Measurements from ENCODE around the gene ADGRF5.
"Not testable (repeated sequence)": the region's sequence is repeated elsewhere in the genome, so short reads cannot be mapped to it uniquely, and the experiment has no call there.

ADGRF5 gene

DNA sequence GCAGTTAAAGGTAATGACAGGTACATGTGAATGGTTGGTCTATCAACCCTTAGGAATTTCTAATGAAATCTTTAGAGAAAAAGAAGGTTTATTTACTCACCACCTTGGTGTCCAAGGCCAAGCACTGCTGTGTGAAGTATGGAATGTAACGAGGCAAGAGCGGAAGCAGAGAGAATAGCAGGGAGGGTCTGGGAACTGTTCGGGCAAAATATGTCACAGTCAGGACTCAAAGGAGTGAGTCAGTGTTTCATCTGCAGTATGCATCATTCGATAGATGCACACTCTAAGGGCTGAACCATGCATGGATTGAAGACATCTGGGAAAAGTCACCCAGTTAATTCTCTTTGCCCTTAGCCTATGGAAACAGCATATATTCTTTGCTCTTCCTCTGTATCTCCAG, 33.2 kb downstream of the ADGRF5 start:
- DNase-seq: no peak

DNA sequence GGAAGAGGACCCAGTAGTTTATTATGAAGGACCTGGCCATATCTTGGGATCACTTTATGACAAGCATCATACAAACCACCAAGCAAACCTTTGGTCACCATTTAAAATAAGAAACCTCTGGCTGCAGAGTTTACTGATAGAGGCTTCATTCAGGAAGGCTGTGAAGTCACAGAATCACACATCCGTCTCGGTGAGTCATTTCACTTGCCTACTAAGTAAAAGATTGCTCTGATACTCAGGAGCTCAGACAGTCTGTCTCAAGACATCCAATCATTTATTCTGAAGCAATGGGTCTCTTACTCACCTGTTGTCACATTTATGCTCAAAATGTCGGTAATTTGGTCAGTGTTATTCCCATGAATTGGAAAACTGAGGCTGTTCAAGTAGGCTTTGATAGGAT, 33.7 kb downstream of the ADGRF5 start:
- no peak for DNase-seq

GRCh38 chr6:46882645-46883044, 39.1 kb downstream of the ADGRF5 start:
- DNase-seq: no peak

- DNase-seq: no peak
Observed at GRCh38 chr6:46879003-46879402, 42.7 kb downstream of the ADGRF5 start.

GRCh38 chr6:46876126-46876525, 45.6 kb downstream of the ADGRF5 start:
- DNase-seq: no peak

DNA sequence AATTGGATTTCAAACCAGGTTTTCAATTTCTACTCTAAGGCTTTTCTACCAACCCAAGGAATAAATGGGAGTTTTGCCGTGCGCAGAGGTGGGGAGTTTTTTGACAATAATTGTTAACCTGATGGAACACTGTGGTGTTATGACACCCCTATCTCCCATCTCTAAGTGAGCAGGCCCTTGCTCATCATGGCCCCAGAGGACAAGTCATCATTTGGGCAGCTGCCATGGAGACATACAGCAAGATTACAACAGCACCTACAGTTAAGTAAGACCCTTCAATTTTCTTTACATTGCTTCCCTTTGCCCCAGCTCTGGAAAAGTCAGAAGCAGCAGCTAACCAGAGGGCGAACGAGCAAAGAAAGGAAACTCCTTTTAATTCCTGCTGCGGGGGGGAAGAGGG, 54.3 kb downstream of the ADGRF5 start:
- DNase-seq: no peak

DNA sequence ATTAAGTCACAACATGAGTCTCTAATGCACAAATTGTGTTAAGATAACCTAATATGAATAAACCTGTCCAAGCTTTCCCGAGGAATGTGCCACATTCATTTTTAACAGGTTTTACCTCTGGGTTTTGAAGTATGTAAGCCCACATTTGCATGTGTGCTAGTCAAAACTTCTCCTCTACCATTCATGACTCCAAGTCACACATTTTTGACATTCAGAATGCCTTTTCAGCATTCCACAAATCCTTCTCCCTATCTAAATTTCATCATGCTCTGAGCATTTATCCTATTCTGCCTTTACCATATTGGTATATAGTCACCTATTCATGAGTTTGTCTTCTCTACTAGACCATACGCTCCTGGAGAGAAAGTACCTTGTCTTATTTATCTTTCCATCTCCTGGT, 56.5 kb downstream of the ADGRF5 start:
- DNase-seq: no peak

DNA sequence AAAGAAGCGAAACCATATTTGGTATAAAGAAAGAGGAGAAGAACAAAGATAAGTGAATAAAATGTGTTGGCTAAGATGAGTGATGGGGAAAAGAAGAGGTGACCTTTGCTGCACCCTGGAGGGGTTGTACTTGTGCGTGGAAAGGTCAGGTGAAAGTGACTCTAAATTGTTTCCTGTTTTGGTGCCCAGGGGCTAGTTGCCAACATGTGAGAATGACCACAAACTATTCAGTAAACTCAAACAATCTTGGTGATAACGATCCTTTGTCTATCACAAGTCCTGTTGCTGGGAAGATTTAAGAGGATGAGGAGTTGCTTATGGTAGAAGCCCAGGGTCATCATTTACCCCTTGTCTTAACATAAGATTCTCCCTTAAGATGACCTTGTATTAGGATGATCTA, 57.9 kb downstream of the ADGRF5 start:
- no peak for DNase-seq

DNA sequence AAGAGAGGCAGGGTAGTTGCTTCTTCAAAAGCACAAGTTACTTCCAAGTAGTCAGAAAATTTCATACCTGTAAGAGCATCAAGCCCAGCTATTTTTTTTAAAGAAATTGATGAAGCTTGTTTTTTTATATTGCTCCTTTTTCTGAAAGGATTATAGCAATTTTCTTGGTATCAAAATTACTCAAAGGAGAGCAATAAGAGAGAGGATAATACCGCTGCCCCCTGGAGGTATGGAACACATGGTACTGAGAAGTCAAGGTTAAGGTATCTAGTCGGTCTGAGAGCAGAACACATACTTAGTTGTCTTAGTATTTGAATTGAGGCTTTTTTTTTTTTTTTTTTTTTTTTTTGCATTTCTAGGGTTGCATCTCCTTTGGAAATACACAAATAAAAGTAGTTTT, 59.4 kb downstream of the ADGRF5 start:
- no peak for DNase-seq

DNA sequence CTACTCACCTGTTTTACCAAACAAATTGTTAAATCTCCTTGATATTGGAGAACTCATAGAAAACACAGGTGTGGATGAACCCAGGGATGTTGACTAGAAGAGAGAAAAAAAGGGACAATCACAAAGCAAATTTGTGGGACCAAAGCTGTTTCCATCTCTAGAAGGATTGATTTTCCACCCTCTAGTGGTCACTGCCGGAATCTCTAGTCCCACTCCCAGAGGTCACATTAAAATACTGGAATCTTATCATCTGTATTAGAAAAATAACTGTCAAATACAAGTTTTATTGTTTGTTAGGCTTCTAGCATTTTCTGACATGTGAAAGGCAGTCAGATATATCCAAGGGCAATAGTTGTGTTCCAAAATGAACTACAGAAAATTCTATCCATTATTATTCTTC, 65.8 kb downstream of the ADGRF5 start:
- DNase-seq: not testable (repeated sequence)

- DNase-seq: not testable (repeated sequence)
Observed at GRCh38 chr6:46851576-46851975, 70.2 kb downstream of the ADGRF5 start.

- no peak for DNase-seq
Observed at GRCh38 chr6:46850792-46851191, 70.9 kb downstream of the ADGRF5 start.

DNA sequence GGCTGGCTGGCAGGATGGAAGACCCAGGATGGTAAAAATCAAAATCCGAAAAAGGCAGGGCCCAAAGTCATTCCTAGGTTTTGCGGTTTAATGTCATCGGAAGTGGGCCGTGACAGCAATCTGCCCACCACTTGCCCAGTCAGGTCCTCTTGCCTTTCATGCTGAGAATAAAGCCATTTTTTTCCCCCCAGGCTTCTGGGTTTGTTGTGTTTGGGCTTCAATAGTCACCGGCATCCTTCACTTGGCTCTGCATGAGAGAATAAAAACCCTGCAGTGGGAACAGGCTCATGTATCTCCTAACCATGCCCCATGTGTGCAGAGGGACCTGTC, 72.4 kb downstream of the ADGRF5 start:
- DNase-seq: no peak

GRCh38 chr6:46848684-46849360, 72.9 kb downstream of the ADGRF5 start:
- peak; percentile 3 for DNase-seq

- no peak for DNase-seq
Observed at GRCh38 chr6:46845126-46845525, 76.6 kb downstream of the ADGRF5 start.

- not testable (repeated sequence) for DNase-seq
Observed at GRCh38 chr6:46842252-46842846, 79.4 kb downstream of the ADGRF5 start.

GRCh38 chr6:46838033-46838432, 83.7 kb downstream of the ADGRF5 start:
- no peak for DNase-seq

DNA sequence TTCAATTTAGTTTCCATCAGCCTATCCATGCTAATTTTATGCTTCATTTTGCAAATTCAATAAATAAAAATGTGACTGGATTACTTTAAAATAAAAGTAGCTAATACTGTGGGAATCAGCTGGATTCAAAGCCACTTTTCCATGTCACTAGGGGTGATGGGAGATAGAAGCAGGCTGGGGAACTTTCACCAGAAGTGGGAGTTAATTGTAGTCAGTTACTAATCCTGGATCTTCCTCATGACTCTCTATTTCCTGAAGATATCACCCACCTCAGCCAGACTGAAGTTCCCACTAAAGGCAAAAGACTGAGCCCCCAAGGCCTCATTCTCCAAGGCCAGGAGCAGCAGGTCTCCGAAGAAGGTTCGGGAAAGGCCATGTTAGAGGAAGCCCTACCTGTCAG, 86.7 kb downstream of the ADGRF5 start:
- not testable (repeated sequence) for DNase-seq

- DNase-seq: not testable (repeated sequence)
Observed at GRCh38 chr6:46834257-46834916, 87.4 kb downstream of the ADGRF5 start.

DNA sequence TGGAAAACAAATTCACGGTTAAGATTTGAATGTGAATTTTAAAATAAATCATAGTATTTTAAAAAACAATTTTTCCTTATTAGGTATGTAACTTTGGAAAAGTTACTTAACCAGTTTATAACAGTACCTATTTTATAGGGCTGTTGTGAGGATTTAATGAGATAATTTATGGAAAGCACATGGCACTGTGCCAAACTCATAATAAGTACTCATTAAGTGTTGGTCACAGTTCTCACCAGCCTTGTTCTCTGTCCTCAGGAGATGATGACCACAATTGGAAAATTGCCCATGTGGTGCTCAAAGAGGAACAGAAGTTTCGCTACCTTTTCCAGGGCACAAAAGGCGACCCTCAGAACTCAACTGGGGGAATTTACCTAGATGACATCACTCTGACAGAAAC, 88.9 kb downstream of the ADGRF5 start:
- no peak for DNase-seq

GRCh38 chr6:46828939-46829338, 92.8 kb downstream of the ADGRF5 start:
- DNase-seq: no peak

GRCh38 chr6:46821458-46821881, 100.3 kb downstream of the ADGRF5 start:
- DNase-seq: no peak

- no peak for DNase-seq
Observed at GRCh38 chr6:46819561-46819960, 102.2 kb downstream of the ADGRF5 start.

- no peak for DNase-seq
Observed at GRCh38 chr6:46816626-46817025, 105.1 kb downstream of the ADGRF5 start.

DNA sequence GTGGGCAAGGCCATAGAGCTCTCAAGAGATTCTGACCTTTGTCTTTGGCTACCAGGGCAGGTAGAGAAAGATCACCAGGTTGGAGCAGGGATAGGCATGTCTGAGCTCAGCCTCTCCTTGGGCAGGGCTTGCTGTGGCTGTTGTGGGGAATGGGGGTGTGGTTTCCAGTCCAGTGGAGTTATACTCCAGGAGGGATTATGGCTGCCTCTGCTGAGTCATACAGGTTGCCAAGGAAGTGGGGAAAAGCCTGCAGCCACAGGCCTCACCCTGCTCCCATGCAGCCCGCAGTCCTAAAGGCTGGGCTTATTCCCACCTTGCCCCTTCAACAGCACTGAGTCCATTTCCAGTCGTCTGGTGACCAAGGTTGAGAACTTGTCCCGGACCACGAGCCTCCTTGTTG, 106.6 kb downstream of the ADGRF5 start:
- DNase-seq: no peak
